ENCODE measurements around the gene PPCDC.
A peak's percentile ranks its signal among the peaks of the same experiment; 100 is the strongest.

PPCDC gene, protein sequence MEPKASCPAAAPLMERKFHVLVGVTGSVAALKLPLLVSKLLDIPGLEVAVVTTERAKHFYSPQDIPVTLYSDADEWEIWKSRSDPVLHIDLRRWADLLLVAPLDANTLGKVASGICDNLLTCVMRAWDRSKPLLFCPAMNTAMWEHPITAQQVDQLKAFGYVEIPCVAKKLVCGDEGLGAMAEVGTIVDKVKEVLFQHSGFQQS

DNA sequence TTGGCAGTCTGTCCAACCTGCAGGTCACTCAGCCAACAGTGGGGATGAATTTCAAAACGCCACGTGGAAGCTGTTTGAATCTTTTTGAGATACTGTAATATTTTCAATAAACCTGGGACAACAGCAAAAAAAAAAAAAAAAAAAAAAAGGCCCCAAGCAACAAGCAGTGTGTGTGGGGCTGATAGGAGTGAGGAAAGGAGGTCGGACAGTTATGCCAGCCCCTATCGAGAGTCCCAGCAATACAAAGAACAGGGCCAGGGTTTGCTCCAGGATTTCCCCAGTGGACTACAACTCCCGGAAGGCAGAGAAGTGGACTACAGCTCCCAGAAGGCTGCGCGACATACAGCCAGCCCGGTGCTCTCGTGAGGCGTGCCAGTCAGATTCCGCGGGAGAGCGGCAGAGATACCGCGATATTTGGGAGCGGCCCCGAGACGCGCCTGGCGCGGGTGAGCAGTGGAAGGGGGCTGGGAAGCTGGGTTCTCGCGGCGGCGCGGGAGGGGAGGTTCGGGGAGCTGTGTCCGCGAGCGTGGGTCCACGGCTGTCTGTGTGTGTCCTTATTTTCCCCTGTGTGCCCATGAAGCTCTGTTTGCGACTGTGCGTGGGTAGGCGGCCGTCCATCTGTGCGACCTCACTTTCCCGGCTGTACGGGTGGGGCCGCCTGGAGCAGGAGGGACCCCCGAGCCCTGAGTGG, at the start of gene PPCDC:
PPCDC (plus strand) TSS at position 410 of the 691 bp plus-strand sequence. CDS start 4,729 bp downstream, outside the sequence.
- TF ChIP-seq, protein P1, sequence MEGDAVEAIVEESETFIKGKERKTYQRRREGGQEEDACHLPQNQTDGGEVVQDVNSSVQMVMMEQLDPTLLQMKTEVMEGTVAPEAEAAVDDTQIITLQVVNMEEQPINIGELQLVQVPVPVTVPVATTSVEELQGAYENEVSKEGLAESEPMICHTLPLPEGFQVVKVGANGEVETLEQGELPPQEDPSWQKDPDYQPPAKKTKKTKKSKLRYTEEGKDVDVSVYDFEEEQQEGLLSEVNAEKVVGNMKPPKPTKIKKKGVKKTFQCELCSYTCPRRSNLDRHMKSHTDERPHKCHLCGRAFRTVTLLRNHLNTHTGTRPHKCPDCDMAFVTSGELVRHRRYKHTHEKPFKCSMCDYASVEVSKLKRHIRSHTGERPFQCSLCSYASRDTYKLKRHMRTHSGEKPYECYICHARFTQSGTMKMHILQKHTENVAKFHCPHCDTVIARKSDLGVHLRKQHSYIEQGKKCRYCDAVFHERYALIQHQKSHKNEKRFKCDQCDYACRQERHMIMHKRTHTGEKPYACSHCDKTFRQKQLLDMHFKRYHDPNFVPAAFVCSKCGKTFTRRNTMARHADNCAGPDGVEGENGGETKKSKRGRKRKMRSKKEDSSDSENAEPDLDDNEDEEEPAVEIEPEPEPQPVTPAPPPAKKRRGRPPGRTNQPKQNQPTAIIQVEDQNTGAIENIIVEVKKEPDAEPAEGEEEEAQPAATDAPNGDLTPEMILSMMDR (conservative IDR thresholded peaks at IDR 0.05; ENCODE audit: low read depth, low read length) = no peak
- H3K4me3 ChIP-seq (ENCODE audit: low read depth, low read length) = peak within 1 kb of the TSS; percentile 80
- peak; percentile 97 for DNase-seq (ENCODE audit: low read depth)

DNA sequence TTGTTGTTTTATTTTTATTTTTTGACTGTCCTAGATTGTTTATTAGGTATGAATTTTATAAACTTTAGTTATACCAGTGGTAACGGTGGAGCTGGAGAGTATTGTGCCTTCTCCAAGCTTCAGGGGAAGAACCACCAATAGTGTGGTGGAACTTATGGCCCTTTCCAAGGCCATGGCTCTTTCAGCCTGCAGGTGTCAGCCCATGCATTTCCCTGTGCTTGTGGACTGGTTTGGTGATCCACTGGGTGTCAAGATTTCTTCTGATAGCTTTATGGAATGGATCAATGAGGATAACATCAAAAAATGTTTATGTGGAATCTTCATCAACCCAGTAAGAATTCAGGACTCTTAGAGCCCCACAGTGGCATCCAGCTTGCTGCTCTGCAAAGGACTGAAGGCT, 47.2 kb upstream of the PPCDC start:
- no peak for DNase-seq (ENCODE audit: low read depth)
- no peak overlapping the region for H3K4me3 ChIP-seq (ENCODE audit: low read depth, low read length)
- TF ChIP-seq, protein P1 (conservative IDR thresholded peaks at IDR 0.05; ENCODE audit: low read depth, low read length) = peak; percentile 25

DNA sequence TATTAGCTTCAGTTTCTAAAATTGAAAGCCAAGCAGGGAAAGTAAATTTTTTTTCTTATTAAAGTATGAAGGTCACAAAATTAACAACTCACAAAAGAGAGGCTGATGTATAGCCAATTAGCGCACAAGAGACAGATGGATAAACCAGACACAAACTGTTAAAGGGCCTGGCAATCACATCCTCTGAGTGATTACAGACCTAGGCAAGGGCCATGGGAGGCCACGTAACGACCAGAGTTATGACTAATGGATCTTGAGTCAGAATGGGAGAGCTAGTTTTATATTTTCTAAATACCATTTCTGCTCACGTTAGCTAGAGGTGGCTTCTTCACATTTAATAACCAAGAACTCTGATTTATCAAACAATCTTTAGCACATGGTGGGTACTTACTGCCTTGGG, 45.8 kb upstream of the PPCDC start:
- TF ChIP-seq, protein P1 (conservative IDR thresholded peaks at IDR 0.05; ENCODE audit: low read depth, low read length) = no peak
- peak; percentile 18 for DNase-seq (ENCODE audit: low read depth)
- no peak overlapping the region for H3K4me3 ChIP-seq (ENCODE audit: low read depth, low read length)

DNA sequence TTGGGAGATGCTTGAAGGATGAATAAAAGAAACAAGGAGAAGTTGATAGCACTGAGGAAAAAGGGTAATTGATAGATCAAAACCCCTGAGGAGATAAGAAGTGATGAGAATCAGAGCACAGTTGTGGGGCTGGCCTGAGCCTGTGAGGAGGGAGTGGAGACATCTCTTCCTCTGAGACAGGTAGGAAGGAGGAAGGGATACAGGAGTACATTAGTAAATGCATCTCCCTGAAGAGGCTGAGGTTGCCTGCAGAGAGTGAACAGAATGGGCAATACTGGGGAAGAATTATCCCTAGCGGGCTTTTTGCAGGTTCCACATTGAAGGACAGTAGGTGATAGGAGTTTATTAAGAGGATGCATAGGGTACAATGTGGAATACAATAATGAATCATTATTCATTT, 45.3 kb upstream of the PPCDC start:
- no peak for DNase-seq (ENCODE audit: low read depth)
- TF ChIP-seq, protein P1 (conservative IDR thresholded peaks at IDR 0.05; ENCODE audit: low read depth, low read length) = no peak
- H3K4me3 ChIP-seq (ENCODE audit: low read depth, low read length) = no peak overlapping the region

DNA sequence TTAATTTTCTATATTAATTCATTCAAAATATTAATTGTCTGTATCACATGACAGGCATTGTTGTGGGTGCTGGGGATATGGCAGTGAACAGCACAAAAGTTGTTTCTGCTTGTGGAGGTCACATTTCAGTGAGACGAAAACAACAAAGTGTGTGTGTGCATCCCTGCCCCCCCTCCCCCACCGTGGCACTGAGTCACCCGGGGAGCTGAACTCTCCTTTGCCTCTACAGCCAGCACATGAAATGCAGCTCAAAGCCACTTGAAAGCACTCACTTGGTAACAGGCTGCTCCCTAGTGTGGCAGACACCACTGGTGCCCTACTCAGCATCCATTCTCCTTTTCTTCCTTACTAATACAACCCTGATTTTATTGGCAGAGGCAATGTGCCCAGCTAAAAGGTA, 44.9 kb upstream of the PPCDC start:
- TF ChIP-seq, protein P1 (conservative IDR thresholded peaks at IDR 0.05; ENCODE audit: low read depth, low read length) = no peak
- peak; percentile 47 for DNase-seq (ENCODE audit: low read depth)
- no peak overlapping the region for H3K4me3 ChIP-seq (ENCODE audit: low read depth, low read length)

DNA sequence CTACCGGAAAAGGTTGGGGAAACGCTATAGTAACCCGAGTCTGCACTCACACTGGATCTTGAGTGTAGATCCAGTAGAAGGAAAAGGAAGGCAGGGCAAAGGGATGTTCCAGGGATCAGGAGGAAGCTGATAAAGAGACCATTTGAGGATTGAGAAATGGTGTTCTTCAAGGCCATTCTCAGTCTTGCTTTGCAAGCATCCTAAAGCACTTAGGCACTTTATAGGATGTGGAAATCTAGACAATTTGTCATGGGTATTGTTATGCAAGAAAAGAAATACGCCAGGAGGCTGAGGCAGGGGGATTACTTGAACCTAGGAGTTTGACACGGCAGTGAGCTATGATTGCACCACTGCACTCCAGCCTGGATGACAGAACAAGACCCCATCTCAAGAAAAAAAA, 41.2 kb upstream of the PPCDC start:
- TF ChIP-seq, protein P1 (conservative IDR thresholded peaks at IDR 0.05; ENCODE audit: low read depth, low read length) = no peak
- no peak overlapping the region for H3K4me3 ChIP-seq (ENCODE audit: low read depth, low read length)
- DNase-seq (ENCODE audit: low read depth) = no peak

Measured in choroid plexus epithelial cell (primary cell).